Right atrium auricular region (tissue), 2 donors: Measurements from ENCODE around the gene CSF3. TPM values are rescaled to one million over a fixed set of nuclear protein-coding genes. Genes with fewer than 3 reads are reported as not detected.
"Not testable (repeated sequence)": the region's sequence is repeated elsewhere in the genome, so short reads cannot be mapped to it uniquely, and the experiment has no call there.

Experiments
- DNase-seq: peaks from one replicate; pipeline ENCODE4 v3.0.0-alpha.2; 2019; ENCODE audit warnings: low spot score
- H3K27ac ChIP-seq, 2 donors: fragments of 200-600 bp; sonication (generic); 1 replicate in 1 of 2; 2 replicates in 1 of 2; pipeline ENCODE4 v1.5.1; 2016 to 2019
- H3K27me3 ChIP-seq, 2 donors: fragments of 200-600 bp; sonication (generic); one replicate each; pipeline versions ENCODE4 v1.5.1 to v1.6.0; 2017 to 2019
- H3K36me3 ChIP-seq: fragments of 200-600 bp; sonication (generic); one replicate; pipeline ENCODE4 v1.5.1; 2016
- H3K4me1 ChIP-seq, 2 donors: fragments of 200-600 bp; sonication (generic); one replicate each; pipeline versions ENCODE4 v1.5.1 to v1.6.0; 2017 to 2019
- H3K4me3 ChIP-seq, 2 donors: fragments of 200-600 bp; sonication (generic); 1 replicate in 1 of 2; 2 replicates in 1 of 2; pipeline ENCODE4 v1.5.1; 2017 to 2019; ENCODE audit warnings: mild to moderate bottlenecking in 1 of 2, moderate library complexity in 1 of 2
- H3K9me3 ChIP-seq, 2 donors: fragments of 200-600 bp; sonication (generic); one replicate each; pipeline ENCODE4 v1.5.1; 2019
- total RNA-seq, 2 donors: library from RNA; depleted of rRNA; stranded (reverse); fragments of >200 nt; gene quantifications; one replicate each; pipeline ENCODE4 v1.1.0, GENCODE V29; 2016
- TF ChIP-seq, protein P1 (sequence below), 2 donors: fragments of 200-600 bp; sonication (generic); IDR thresholded peaks; one replicate each; pipeline ENCODE4 v1.5.1; 2019; ENCODE audit warnings: antibody characterized with exemption in 2 of 2

CSF3 gene
- total RNA-seq, 2 donors from 2014 or later: 1.3 TPM; not detected in 1

DNA sequence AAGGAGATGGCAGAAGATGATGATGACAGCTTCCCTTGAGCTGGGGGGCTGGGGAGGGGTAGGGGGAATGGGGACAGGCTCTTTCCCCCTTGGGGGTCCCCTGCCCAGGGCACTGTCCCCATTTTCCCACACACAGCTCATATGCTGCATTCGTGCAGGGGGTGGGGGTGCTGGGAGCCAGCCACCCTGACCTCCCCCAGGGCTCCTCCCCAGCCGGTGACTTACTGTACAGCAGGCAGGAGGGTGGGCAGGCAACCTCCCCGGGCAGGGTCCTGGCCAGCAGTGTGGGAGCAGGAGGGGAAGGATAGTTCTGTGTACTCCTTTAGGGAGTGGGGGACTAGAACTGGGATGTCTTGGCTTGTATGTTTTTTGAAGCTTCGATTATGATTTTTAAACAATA, 17.7 kb upstream of the CSF3 start:
- Histone ChIP-seq H3K36me3 (peaks cover 52% of the 10 kb centered on the region), H3K27ac (no peak overlapping the region), H3K27me3 (no peaks in the 10 kb centered on the region), H3K4me1 (no peaks in the 10 kb centered on the region), H3K9me3 (no peaks in the 10 kb centered on the region), H3K4me3 (no peak overlapping the region)
- TF ChIP-seq, protein P1, sequence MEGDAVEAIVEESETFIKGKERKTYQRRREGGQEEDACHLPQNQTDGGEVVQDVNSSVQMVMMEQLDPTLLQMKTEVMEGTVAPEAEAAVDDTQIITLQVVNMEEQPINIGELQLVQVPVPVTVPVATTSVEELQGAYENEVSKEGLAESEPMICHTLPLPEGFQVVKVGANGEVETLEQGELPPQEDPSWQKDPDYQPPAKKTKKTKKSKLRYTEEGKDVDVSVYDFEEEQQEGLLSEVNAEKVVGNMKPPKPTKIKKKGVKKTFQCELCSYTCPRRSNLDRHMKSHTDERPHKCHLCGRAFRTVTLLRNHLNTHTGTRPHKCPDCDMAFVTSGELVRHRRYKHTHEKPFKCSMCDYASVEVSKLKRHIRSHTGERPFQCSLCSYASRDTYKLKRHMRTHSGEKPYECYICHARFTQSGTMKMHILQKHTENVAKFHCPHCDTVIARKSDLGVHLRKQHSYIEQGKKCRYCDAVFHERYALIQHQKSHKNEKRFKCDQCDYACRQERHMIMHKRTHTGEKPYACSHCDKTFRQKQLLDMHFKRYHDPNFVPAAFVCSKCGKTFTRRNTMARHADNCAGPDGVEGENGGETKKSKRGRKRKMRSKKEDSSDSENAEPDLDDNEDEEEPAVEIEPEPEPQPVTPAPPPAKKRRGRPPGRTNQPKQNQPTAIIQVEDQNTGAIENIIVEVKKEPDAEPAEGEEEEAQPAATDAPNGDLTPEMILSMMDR (IDR thresholded peaks at IDR 0.05): no peak
- DNase-seq: no peak

DNA sequence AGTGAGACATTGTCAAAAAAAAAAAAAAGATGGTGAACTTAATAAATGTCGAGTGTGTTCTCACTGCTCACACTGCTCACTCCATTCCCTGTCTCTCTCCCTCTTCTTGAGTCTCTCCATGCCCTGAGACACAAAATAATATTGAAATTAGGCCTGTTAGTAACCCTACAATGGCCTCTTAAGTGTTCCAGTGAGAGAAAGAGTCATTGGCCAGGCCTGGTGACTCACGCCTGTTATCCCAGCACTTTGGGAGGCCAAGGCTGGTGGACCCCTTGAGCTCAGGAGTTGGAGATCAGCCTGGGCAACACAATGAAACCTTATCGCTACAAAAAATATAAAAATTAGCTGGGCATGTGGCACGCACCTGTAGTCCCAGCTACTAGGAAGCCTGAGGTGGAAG, 16.2 kb upstream of the CSF3 start:
- TF ChIP-seq, protein P1 (IDR thresholded peaks at IDR 0.05): no peak
- Histone ChIP-seq H3K27me3 (no peaks in the 10 kb centered on the region), H3K36me3 (peaks cover 37% of the 10 kb centered on the region), H3K9me3 (no peaks in the 10 kb centered on the region), H3K4me3 (no peak overlapping the region), H3K27ac (no peak overlapping the region), H3K4me1 (no peaks in the 10 kb centered on the region)
- no peak for DNase-seq

DNA sequence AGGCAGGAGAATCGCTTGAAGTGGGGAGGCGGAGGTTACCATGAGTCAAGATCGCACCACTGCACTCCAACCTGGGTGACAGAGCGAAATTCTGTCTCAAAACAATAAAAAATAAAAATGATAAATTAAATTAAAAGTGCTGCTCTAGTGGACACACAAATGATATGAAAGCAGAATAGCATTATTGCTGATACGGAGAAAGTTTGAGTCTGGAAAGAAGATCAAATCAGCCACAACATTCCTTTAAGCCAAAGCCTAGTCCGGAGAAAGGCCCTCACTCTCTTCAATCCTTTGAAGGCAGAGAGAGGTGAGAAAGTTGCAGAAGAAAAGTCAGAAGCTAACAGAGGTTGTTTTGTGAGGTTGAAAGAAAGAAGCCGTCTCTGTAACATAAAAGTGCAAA, 15.1 kb upstream of the CSF3 start:
- H3K4me1 ChIP-seq: no peaks in the 10 kb centered on the region
- H3K9me3 ChIP-seq: no peaks in the 10 kb centered on the region
- DNase-seq: no peak
- peaks cover 26% of the 10 kb centered on the region for H3K36me3 ChIP-seq
- H3K27ac ChIP-seq: no peak overlapping the region
- no peaks in the 10 kb centered on the region for H3K27me3 ChIP-seq
- H3K4me3 ChIP-seq: no peak overlapping the region
- TF ChIP-seq, protein P1 (IDR thresholded peaks at IDR 0.05): no peak

DNA sequence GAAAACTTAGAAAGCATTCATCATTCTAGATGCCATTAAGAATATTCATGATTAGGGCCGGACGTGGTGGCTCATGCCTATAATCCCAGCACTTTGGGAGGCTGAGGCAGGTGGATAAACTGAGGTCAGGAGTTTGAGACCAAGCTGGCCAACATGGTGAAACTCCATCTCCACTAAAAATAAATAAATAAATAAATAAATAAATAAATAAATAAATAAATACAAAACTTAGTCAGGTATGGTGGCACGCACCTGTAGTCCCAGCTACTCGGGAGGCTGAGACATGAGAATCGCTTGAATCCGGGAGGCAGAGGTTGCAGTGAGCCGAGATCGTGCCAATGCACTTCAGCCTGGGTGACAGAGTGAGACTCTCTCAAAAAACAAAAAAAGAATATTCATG, 13.9 kb upstream of the CSF3 start:
- H3K4me3 ChIP-seq, H3K27me3 ChIP-seq, DNase-seq, H3K27ac ChIP-seq, H3K4me1 ChIP-seq, H3K9me3 ChIP-seq: not testable (repeated sequence)
- H3K36me3 ChIP-seq: peaks cover 14% of the 10 kb centered on the region

DNA sequence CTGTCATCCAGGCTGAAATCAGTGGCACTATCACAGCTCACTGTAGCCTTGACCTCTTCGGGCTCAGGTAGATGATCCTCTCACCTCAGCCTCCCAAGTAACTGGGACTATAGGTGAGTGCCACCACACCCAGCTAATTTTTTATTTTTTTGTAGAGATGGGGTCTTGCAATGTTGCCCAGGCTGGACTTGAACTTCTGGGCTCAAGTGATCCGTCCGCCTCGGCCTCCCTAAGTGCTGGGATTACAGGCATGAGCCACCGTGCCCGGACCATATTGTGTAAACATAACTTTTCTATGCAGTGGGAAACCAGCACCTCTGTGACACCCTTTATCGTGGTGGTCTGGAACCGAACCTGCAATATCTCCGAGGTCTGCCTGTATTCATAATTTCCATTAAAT, 11.2 kb upstream of the CSF3 start:
- Histone ChIP-seq H3K4me3 (no peak overlapping the region), H3K27me3 (no peaks in the 10 kb centered on the region), H3K36me3 (no peaks in the 10 kb centered on the region), H3K9me3 (no peaks in the 10 kb centered on the region), H3K4me1 (no peaks in the 10 kb centered on the region), H3K27ac (no peak overlapping the region)
- no peak for DNase-seq
- TF ChIP-seq, protein P1 (IDR thresholded peaks at IDR 0.05): no peak

DNA sequence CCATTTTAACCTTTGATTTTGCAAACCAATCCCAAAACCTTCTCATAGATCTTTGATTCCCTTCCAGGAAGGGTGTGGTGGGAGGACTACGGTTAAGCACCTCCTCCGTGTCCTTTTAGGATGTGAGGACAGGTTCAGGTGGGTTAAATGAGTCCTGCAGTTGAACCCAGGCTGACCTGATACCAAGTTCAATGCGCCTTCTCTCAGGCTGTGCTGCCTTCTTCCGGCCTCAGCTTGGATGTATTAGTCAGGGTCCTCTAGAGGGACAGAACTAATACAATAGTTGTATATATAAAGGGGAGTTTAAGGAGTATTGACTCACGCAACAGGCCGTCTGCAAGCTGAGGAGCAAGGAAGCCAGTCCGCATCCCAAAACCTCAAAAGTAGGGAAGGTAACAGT, 10.5 kb upstream of the CSF3 start:
- TF ChIP-seq, protein P1 (IDR thresholded peaks at IDR 0.05): no peak
- no peak overlapping the region for H3K27ac ChIP-seq
- no peaks in the 10 kb centered on the region for H3K36me3 ChIP-seq
- H3K4me3 ChIP-seq: no peak overlapping the region
- no peaks in the 10 kb centered on the region for H3K27me3 ChIP-seq
- DNase-seq: no peak
- no peaks in the 10 kb centered on the region for H3K4me1 ChIP-seq
- H3K9me3 ChIP-seq: no peaks in the 10 kb centered on the region
